K562 (cell line): ENCODE measurements around the gene RABL6. TPM values are rescaled to one million over a fixed set of nuclear protein-coding genes. Genes with fewer than 3 reads are reported as not detected.
A peak's percentile ranks its signal among the peaks of the same experiment; 100 is the strongest.

Experiments used
- BACH1 ChIP-seq: fragments of 200-800 bp; sonication (Bioruptor generic); IDR thresholded peaks from 2 replicates; pipeline ENCODE4 v1.6.1; 2016; ENCODE audit warnings: missing genetic modification characterization, missing compliant biosample characterization
- CBX1 ChIP-seq: sonication (generic); IDR thresholded peaks from 2 replicates; pipeline ENCODE4 v1.6.1; 2016; ENCODE audit warnings: antibody characterized with exemption, low read depth, mild to moderate bottlenecking
- FIP1L1 ChIP-seq: fragments of 200-400 bp; formaldehyde crosslinking; IDR thresholded peaks from 2 replicates; pipeline ENCODE4 v1.6.1; 2018; ENCODE audit warnings: mild to moderate bottlenecking, low read depth, low read length; ENCODE audit not compliant: poor library complexity, severe bottlenecking
- FOSL1 ChIP-seq: fragments of 200-800 bp; sonication (Bioruptor generic); conservative IDR thresholded peaks from 2 replicates; pipeline ENCODE4 v1.6.1; 2016; ENCODE audit warnings: missing genetic modification characterization, missing compliant biosample characterization
- KDM1A ChIP-seq, 2 experiments: fragments of 450-650 bp; IDR thresholded peaks; 2 replicates each; pipeline ENCODE4 v1.6.1; 2016; ENCODE audit warnings: mild to moderate bottlenecking in 2 of 2
- KDM4B ChIP-seq, 2 experiments: fragments of 450-650 bp in 1 of 2; sonication (generic) in 1 of 2; IDR thresholded peaks; 2 replicates each; pipeline ENCODE4 v1.6.1; 2016 to 2017; ENCODE audit warnings: borderline replicate concordance in 2 of 2, antibody characterized with exemption in 1 of 2, low read depth in 1 of 2, mild to moderate bottlenecking in 1 of 2
- KLF10 ChIP-seq: fragments of 250-450 bp; sonication (Bioruptor Pico); IDR thresholded peaks from 2 replicates; pipeline ENCODE4 v1.6.1; 2021; ENCODE audit warnings: matching md5 sums
- RBM34 ChIP-seq: fragments of 200-400 bp; formaldehyde crosslinking; IDR thresholded peaks from 2 replicates; pipeline ENCODE4 v1.6.1; 2018; ENCODE audit warnings: low read length, borderline replicate concordance; ENCODE audit not compliant: insufficient read depth
- SMAD4 ChIP-seq: fragments of 250-450 bp; sonication (Bioruptor Pico); conservative IDR thresholded peaks from 2 replicates; pipeline ENCODE4 v1.8.0; 2021; ENCODE audit warnings: inconsistent platforms, mild to moderate bottlenecking, moderate library complexity
- TCF3 ChIP-seq: sonication (generic); formaldehyde crosslinking; IDR thresholded peaks from 2 replicates; pipeline ENCODE4 v1.4.0; 2020; ENCODE audit warnings: mild to moderate bottlenecking, missing genetic modification reagents
- TCFL5 ChIP-seq: fragments of 250-450 bp; sonication (Bioruptor Pico); conservative IDR thresholded peaks from 2 replicates; pipeline ENCODE4 v1.6.1; 2021; ENCODE audit warnings: mild to moderate bottlenecking, moderate library complexity, matching md5 sums
- polyA plus RNA-seq, 8 experiments: library from polyadenylated mRNA; depleted of rRNA in 4 of 8; stranded (reverse) in 5 of 8; unstranded in 3 of 8; fragments of >200 nt; fragmentation: Nextera tagmentation in 2 of 8; fragmentation: Illumina TruSeq in 1 of 8; extraction: Ambion mirVana in 2 of 8; extraction: Trizol in 1 of 8; gene quantifications; 2 replicates each; pipeline versions ENCODE4 v1.2.1 to v1.2.3, GENCODE V29; 2011 to 2014; ENCODE audit warnings: inconsistent platforms in 1 of 8, missing spikeins in 1 of 8
- total RNA-seq, 7 experiments: library from RNA; depleted of rRNA in 6 of 7; stranded (reverse); fragments of >200 nt in 6 of 7; fragmentation: Illumina TruSeq in 2 of 7; extraction: Trizol in 2 of 7; gene quantifications; 2 replicates each; pipeline versions ENCODE4 v1.2.1 to v1.2.3, GENCODE V29; 2011 to 2021; ENCODE audit warnings: low replicate concordance in 1 of 7
- TF ChIP-seq, protein P1 (sequence below): fragments of 450-650 bp; IDR thresholded peaks from 2 replicates; pipeline ENCODE4 v1.6.1; 2016; ENCODE audit warnings: antibody characterized with exemption
- TF ChIP-seq, protein P2 (sequence below): fragments of 250-450 bp; sonication (Bioruptor Pico); IDR thresholded peaks from 2 replicates; pipeline ENCODE4 v1.4.0; 2020
- TF ChIP-seq, protein P3 (sequence below): fragments of 250-450 bp; sonication (Bioruptor Pico); IDR thresholded peaks from 2 replicates; pipeline ENCODE4 v1.4.0; 2020; ENCODE audit warnings: mild to moderate bottlenecking, moderate library complexity
- TF ChIP-seq, protein P4 (sequence below): fragments of 450-650 bp; IDR thresholded peaks from 2 replicates; pipeline ENCODE4 v1.6.1; 2016; ENCODE audit warnings: mild to moderate bottlenecking

RABL6 gene
- total and polyA plus RNA-seq, 9 of the 15 experiments (the other 6 are each of a cell fraction or from before 2014, with no cell fraction given): 5.6 to 181 (median 84.5) TPM

DNA sequence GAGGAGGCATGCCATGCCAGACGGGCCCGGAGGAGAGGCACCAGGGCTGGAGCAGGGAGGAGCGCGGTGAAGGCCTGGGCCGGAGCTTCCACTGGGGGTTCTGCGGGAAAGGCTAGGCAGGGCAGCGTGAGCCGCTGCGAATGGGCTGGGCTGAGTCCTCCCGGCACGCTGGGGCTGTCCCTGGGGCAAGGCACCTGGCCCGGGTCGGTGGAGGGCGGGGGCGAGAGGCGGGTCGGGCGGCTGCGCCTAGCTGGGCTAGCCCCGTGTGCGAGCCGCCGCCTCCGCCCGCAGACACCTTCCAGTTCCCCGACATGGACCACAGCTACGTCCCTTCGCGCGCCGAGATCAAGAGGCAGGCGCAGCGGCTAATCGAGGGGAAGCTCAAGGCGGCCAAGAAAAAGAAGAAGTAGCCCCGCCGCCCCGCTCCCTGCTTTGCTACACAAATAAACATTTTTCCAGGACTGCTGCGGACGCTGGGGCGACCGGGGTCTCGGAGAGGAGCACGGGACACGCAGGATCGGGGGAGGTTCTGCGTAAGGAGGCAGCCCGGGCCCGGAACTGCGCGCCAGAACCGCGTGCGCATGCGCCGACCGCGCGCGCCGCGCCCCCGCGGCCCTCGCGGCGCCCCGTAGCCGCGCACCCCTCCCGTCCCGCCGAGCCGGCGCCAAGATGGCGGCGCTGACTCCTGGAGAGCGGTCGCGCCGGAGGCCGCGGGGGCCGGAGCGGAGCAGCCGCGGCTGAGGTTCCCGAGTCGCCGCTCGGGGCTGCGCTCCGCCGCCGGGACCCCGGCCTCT, at the start of gene RABL6 (continued):
- TF ChIP-seq, protein P1, sequence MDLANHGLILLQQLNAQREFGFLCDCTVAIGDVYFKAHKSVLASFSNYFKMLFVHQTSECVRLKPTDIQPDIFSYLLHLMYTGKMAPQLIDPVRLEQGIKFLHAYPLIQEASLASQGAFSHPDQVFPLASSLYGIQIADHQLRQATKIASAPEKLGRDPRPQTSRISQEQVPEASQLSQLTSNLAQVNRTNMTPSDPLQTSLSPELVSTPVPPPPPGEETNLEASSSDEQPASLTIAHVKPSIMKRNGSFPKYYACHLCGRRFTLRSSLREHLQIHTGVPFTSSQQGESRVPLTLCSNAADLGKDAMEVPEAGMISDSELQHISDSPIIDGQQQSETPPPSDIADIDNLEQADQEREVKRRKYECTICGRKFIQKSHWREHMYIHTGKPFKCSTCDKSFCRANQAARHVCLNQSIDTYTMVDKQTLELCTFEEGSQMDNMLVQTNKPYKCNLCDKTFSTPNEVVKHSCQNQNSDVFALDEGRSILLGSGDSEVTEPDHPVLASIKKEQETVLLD: peak; percentile 67
- TF ChIP-seq TCF3: peak; percentile 4; the same call in 1 of the 2 replicates
- TF ChIP-seq, protein P2, sequence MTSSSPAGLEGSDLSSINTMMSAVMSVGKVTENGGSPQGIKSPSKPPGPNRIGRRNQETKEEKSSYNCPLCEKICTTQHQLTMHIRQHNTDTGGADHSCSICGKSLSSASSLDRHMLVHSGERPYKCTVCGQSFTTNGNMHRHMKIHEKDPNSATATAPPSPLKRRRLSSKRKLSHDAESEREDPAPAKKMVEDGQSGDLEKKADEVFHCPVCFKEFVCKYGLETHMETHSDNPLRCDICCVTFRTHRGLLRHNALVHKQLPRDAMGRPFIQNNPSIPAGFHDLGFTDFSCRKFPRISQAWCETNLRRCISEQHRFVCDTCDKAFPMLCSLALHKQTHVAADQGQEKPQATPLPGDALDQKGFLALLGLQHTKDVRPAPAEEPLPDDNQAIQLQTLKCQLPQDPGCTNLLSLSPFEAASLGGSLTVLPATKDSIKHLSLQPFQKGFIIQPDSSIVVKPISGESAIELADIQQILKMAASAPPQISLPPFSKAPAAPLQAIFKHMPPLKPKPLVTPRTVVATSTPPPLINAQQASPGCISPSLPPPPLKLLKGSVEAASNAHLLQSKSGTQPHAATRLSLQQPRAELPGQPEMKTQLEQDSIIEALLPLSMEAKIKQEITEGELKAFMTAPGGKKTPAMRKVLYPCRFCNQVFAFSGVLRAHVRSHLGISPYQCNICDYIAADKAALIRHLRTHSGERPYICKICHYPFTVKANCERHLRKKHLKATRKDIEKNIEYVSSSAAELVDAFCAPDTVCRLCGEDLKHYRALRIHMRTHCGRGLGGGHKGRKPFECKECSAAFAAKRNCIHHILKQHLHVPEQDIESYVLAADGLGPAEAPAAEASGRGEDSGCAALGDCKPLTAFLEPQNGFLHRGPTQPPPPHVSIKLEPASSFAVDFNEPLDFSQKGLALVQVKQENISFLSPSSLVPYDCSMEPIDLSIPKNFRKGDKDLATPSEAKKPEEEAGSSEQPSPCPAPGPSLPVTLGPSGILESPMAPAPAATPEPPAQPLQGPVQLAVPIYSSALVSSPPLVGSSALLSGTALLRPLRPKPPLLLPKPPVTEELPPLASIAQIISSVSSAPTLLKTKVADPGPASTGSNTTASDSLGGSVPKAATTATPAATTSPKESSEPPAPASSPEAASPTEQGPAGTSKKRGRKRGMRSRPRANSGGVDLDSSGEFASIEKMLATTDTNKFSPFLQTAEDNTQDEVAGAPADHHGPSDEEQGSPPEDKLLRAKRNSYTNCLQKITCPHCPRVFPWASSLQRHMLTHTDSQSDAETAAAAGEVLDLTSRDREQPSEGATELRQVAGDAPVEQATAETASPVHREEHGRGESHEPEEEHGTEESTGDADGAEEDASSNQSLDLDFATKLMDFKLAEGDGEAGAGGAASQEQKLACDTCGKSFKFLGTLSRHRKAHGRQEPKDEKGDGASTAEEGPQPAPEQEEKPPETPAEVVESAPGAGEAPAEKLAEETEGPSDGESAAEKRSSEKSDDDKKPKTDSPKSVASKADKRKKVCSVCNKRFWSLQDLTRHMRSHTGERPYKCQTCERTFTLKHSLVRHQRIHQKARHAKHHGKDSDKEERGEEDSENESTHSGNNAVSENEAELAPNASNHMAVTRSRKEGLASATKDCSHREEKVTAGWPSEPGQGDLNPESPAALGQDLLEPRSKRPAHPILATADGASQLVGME: no peak
- no peak for TF ChIP-seq TCFL5 (CRISPR knock-in tag)
- no peak for TF ChIP-seq FIP1L1
- no peak for TF ChIP-seq RBM34
- TF ChIP-seq, protein P3, sequence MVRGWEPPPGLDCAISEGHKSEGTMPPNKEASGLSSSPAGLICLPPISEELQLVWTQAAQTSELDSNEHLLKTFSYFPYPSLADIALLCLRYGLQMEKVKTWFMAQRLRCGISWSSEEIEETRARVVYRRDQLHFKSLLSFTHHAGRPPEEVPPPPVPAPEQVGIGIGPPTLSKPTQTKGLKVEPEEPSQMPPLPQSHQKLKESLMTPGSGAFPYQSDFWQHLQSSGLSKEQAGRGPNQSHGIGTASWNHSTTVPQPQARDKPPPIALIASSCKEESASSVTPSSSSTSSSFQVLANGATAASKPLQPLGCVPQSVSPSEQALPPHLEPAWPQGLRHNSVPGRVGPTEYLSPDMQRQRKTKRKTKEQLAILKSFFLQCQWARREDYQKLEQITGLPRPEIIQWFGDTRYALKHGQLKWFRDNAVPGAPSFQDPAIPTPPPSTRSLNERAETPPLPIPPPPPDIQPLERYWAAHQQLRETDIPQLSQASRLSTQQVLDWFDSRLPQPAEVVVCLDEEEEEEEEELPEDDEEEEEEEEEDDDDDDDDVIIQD (CRISPR knock-in tag): no peak
- TF ChIP-seq SMAD4: peak; percentile 89
- no peak; the same call in 1 of the 2 replicates for TF ChIP-seq CBX1
- TF ChIP-seq KLF10 (CRISPR knock-in tag): no peak
- TF ChIP-seq FOSL1 (tag): 0 out of 2 replicates have a peak, but pooled peaks have one; percentile 10
- TF ChIP-seq, protein P4, sequence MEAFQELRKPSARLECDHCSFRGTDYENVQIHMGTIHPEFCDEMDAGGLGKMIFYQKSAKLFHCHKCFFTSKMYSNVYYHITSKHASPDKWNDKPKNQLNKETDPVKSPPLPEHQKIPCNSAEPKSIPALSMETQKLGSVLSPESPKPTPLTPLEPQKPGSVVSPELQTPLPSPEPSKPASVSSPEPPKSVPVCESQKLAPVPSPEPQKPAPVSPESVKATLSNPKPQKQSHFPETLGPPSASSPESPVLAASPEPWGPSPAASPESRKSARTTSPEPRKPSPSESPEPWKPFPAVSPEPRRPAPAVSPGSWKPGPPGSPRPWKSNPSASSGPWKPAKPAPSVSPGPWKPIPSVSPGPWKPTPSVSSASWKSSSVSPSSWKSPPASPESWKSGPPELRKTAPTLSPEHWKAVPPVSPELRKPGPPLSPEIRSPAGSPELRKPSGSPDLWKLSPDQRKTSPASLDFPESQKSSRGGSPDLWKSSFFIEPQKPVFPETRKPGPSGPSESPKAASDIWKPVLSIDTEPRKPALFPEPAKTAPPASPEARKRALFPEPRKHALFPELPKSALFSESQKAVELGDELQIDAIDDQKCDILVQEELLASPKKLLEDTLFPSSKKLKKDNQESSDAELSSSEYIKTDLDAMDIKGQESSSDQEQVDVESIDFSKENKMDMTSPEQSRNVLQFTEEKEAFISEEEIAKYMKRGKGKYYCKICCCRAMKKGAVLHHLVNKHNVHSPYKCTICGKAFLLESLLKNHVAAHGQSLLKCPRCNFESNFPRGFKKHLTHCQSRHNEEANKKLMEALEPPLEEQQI: no peak
- no peak for TF ChIP-seq KDM4B (IDR thresholded peaks at IDR 0.05; ENCODE audit: borderline replicate concordance in 2 of 2, low read depth in 1 of 2)
- TF ChIP-seq KDM1A (IDR thresholded peaks at IDR 0.05): no peak
- no peak for TF ChIP-seq BACH1
